Thoracic aorta endothelial cell (primary cell): ENCODE data around the gene OR11H6. TPM values are rescaled to one million over a fixed set of nuclear protein-coding genes. Genes with fewer than 3 reads are reported as not detected.

Experiments
- small RNA-seq: library from RNA; depleted of rRNA; stranded (forward); fragments of <200 nt; gene quantifications from one replicate; pipeline ENCODE3, GENCODE V24; 2012
- total RNA-seq: library from RNA; depleted of rRNA; stranded (reverse); fragments of >200 nt; gene quantifications from 2 replicates; pipeline ENCODE4 v1.2.3, GENCODE V29; 2012

The OR11H6 gene, protein sequence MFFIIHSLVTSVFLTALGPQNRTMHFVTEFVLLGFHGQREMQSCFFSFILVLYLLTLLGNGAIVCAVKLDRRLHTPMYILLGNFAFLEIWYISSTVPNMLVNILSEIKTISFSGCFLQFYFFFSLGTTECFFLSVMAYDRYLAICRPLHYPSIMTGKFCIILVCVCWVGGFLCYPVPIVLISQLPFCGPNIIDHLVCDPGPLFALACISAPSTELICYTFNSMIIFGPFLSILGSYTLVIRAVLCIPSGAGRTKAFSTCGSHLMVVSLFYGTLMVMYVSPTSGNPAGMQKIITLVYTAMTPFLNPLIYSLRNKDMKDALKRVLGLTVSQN
- total RNA-seq = not detected in 2 replicates

DNA sequence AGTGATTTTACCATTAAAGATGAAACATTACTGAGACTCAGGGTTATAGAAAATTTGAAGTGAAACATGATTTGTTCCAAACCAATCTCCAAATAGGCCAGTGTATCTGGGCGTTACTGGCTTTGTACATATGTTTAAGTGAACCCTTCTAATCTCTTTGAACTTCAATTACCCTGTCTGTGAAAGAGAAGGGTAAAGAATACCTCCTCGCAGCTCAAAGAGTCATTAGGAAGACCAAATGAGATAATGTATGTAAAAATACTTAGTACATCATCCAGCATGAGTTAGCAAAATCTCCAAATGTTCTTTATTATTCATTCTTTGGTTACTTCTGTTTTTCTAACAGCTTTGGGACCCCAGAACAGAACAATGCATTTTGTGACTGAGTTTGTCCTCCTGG, at the start of gene OR11H6:
TSS of gene OR11H6 (plus strand) at position 301 of the 400 bp plus-strand sequence. CDS start at position 301, 0 bp downstream.

DNA sequence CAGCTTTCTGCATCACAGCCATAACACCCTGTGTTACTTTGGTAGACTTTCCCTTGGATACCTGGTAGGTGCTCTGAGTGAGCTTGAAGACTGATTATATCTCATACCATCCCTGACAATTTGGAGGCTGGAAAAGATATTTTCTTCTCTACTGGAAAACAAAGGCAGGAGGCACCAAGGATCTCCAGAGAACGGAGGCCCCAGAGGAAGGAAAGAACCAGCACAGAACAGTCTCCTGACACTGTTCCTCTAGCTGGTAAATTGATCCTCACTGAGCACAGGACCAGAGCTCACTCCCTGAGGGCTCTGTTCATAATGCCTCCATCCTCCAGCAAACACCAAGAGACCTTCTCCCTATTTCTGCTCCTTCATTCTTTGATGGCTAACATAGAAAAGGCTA, 32.9 kb upstream of the OR11H6 start, which contains the start of gene OR11G2:
TSS of gene OR11G2 (plus strand) at position 301 of the 400 bp plus-strand sequence. CDS start 6,542 bp downstream, outside the sequence.

DNA sequence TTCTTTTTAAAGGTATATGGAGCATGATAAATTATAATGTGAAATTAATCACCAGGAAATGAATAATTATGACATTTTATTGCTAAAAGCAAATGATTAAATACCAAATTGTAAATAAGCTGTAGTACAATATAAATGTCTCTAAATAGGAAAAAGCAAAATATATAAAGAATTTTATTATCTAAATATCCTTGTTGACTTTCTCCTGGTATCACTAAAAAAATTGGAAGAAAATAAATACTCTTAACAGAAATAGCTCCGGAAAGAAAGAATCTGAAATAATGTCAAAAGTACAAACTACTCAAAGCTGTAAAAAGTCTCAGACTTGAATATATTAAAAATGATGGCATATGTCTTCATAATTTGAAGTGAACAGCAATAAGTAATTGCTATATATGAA, 5.2 kb downstream of the OR11H6 start, which contains the start of gene OR11H7:
TSS of gene OR11H7 (plus strand) at position 301 of the 400 bp plus-strand sequence.

Small RNA genes within 50 kb of the gene (small RNA-seq; reads per million reads assigned to genes)
- gene GTF2IP22 = not detected

Other genes starting within 250 kb of the OR11H6 start
- gene OR4K15, start 248.1 kb upstream of the OR11H6 start, total RNA-seq = not detected in 2 replicates
- gene OR4Q2, start 221.5 kb upstream of the OR11H6 start, total RNA-seq = not detected in 2 replicates
- not detected in 2 replicates for gene OR4K14, start 204.4 kb upstream of the OR11H6 start, total RNA-seq
- not detected in 2 replicates for gene OR4K13, start 187.7 kb upstream of the OR11H6 start, total RNA-seq
- not detected in 2 replicates for gene OR4L1, start 163.7 kb upstream of the OR11H6 start, total RNA-seq
- gene OR4K17, start 113.0 kb upstream of the OR11H6 start, total RNA-seq = not detected in 2 replicates
- gene OR4N5, start 84.9 kb upstream of the OR11H6 start, total RNA-seq = not detected in 2 replicates
- not detected in 2 replicates for gene OR11G2, start 32.8 kb upstream of the OR11H6 start, total RNA-seq
- not detected in 2 replicates for gene OR11H7, start 5.3 kb downstream of the OR11H6 start, total RNA-seq
- not detected in 2 replicates for gene OR11H4, start 15.6 kb downstream of the OR11H6 start, total RNA-seq
- gene TTC5, start 82.2 kb downstream of the OR11H6 start, total RNA-seq = 17.7 and 28.3 TPM in 2 replicates
- gene CCNB1IP1, start 109.6 kb downstream of the OR11H6 start, total RNA-seq = 35.2 and 41.4 TPM in 2 replicates
- 21.3 and 22.3 TPM in 2 replicates for gene PARP2, start 119.9 kb downstream of the OR11H6 start, total RNA-seq
- gene TEP1, start 189.8 kb downstream of the OR11H6 start, total RNA-seq = 26.5 and 34.8 TPM in 2 replicates
- gene KLHL33, start 212.5 kb downstream of the OR11H6 start, total RNA-seq = not detected in 2 replicates
- gene OSGEP, start 231.1 kb downstream of the OR11H6 start, total RNA-seq = 39.1 and 46.2 TPM in 2 replicates
- 83.8 and 85.9 TPM in 2 replicates for gene APEX1, start 231.5 kb downstream of the OR11H6 start, total RNA-seq
- gene PIP4P1, start 237.7 kb downstream of the OR11H6 start, total RNA-seq = 17.2 and 18.4 TPM in 2 replicates
- 298 and 424 TPM in 2 replicates for gene PNP, start 245.7 kb downstream of the OR11H6 start, total RNA-seq